Activated naive CD8-positive, alpha-beta T cell treated with anti-CD3 and anti-CD28 coated beads, Interleukin-2, amount 10 ng/mL, durations not matched to agents 7 days and 5 days (primary cell): ENCODE measurements around the gene EDARADD. TPM values are rescaled to one million over a fixed set of nuclear protein-coding genes. Genes with fewer than 3 reads are reported as not detected.
A peak's percentile ranks its signal among the peaks of the same experiment; 100 is the strongest.

Experiments
- ATAC-seq: fragments of 150-1000 bp; cut with Tn5 transposase; one replicate; pipeline ENCODE4 v1.10.0; 2021; ENCODE audit warnings: low read depth, moderate library complexity
- POLR2A ChIA-PET: fragments of 350-600 bp; sonication (Branson Sonifier 250); formaldehyde crosslinking; loops from one replicate; lab custom pipeline; 2021; ENCODE audit warnings: antibody characterized with exemption; lab: Charles Lee
- DNase-seq: peaks from one replicate; pipeline ENCODE4 v3.0.0; 2021
- H3K27ac Mint-ChIP-seq: one replicate; pipeline ENCODE4 v1.8.0; 2022; ENCODE audit warnings: mild to moderate bottlenecking, mixed read lengths
- H3K27me3 Mint-ChIP-seq: one replicate; pipeline ENCODE4 v1.8.0; 2022; ENCODE audit warnings: mild to moderate bottlenecking, moderate library complexity, mixed read lengths
- H3K36me3 Mint-ChIP-seq: one replicate; pipeline ENCODE4 v1.8.0; 2021; ENCODE audit warnings: mild to moderate bottlenecking, mixed read lengths
- H3K4me1 Mint-ChIP-seq: one replicate; pipeline ENCODE4 v1.8.0; 2021; ENCODE audit warnings: mixed read lengths
- H3K4me3 Mint-ChIP-seq: one replicate; pipeline ENCODE4 v1.8.0; 2022; ENCODE audit warnings: mild to moderate bottlenecking, moderate library complexity, mixed read lengths
- H3K9me3 Mint-ChIP-seq: one replicate; pipeline ENCODE4 v1.8.0; 2021; ENCODE audit warnings: mixed read lengths
- total RNA-seq, 2 experiments: library from RNA; stranded (reverse); gene quantifications; one replicate each; pipeline ENCODE4 v1.2.3, GENCODE V29; 2021

Gene EDARADD
- total RNA-seq, 2 experiments from 2014 or later: 3.1 to 3.6 TPM

GRCh38 chr1:236370420-236370819, 23.7 kb upstream of the EDARADD start:
- no peaks in the 10 kb centered on the region for H3K9me3 Mint-ChIP-seq
- peaks cover 1% of the 10 kb centered on the region for H3K4me1 Mint-ChIP-seq
- no peak for DNase-seq
- POLR2A ChIA-PET: no interaction called here
- no peak overlapping the region for H3K4me3 Mint-ChIP-seq
- peaks cover 7% of the 10 kb centered on the region for H3K27me3 Mint-ChIP-seq
- no peak for ATAC-seq
- no peaks in the 10 kb centered on the region for H3K36me3 Mint-ChIP-seq
- no peak overlapping the region for H3K27ac Mint-ChIP-seq

- no peak for ATAC-seq
- peaks cover 7% of the 10 kb centered on the region for H3K27me3 Mint-ChIP-seq
- H3K9me3 Mint-ChIP-seq: no peaks in the 10 kb centered on the region
- POLR2A ChIA-PET: no interaction called here
- peaks cover 1% of the 10 kb centered on the region for H3K4me1 Mint-ChIP-seq
- DNase-seq: no peak
- H3K36me3 Mint-ChIP-seq: no peaks in the 10 kb centered on the region
- no peak overlapping the region for H3K27ac Mint-ChIP-seq
- no peak overlapping the region for H3K4me3 Mint-ChIP-seq
Measured at GRCh38 chr1:236371083-236371482, 23.0 kb upstream of the EDARADD start.

- H3K9me3 Mint-ChIP-seq: peaks cover 4% of the 10 kb centered on the region
- POLR2A ChIA-PET: no interaction called here
- no peak overlapping the region for H3K4me3 Mint-ChIP-seq
- ATAC-seq (no peak), DNase-seq (no peak)
- no peak overlapping the region for H3K27ac Mint-ChIP-seq
- H3K4me1 Mint-ChIP-seq: peaks cover 1% of the 10 kb centered on the region
- H3K36me3 Mint-ChIP-seq: peaks cover 3% of the 10 kb centered on the region
- H3K27me3 Mint-ChIP-seq: peaks cover 8% of the 10 kb centered on the region
Measured at GRCh38 chr1:236377832-236378535, 16.1 kb upstream of the EDARADD start.

- Mint-ChIP-seq H3K27ac (no peak overlapping the region), H3K9me3 (peaks cover 4% of the 10 kb centered on the region), H3K36me3 (peaks cover 3% of the 10 kb centered on the region), H3K4me3 (no peak overlapping the region), H3K4me1 (no peaks in the 10 kb centered on the region), H3K27me3 (peaks cover 4% of the 10 kb centered on the region)
- no peak for DNase-seq
- POLR2A ChIA-PET: no interaction called here
- ATAC-seq: no peak
Measured at GRCh38 chr1:236381565-236382158, 12.4 kb upstream of the EDARADD start.

- Mint-ChIP-seq H3K36me3 (no peaks in the 10 kb centered on the region), H3K27ac (no peak overlapping the region), H3K27me3 (peaks cover 33% of the 10 kb centered on the region), H3K9me3 (no peaks in the 10 kb centered on the region), H3K4me3 (no peak overlapping the region), H3K4me1 (no peaks in the 10 kb centered on the region)
- no peak for ATAC-seq
- DNase-seq: no peak
- POLR2A ChIA-PET: no interaction called here
Measured at GRCh38 chr1:236388332-236388731, 5.8 kb upstream of the EDARADD start.

GRCh38 chr1:236389253-236389652, 4.8 kb upstream of the EDARADD start:
- POLR2A ChIA-PET: no interaction called here

GRCh38 chr1:236391008-236391407, 3.1 kb upstream of the EDARADD start:
- H3K36me3 Mint-ChIP-seq: no peaks in the 10 kb centered on the region
- DNase-seq: no peak
- H3K27me3 Mint-ChIP-seq: peaks cover 50% of the 10 kb centered on the region
- H3K4me3 Mint-ChIP-seq: no peak overlapping the region
- no peaks in the 10 kb centered on the region for H3K9me3 Mint-ChIP-seq
- ATAC-seq: no peak
- H3K27ac Mint-ChIP-seq: no peak overlapping the region
- peaks cover 13% of the 10 kb centered on the region for H3K4me1 Mint-ChIP-seq
- POLR2A ChIA-PET: no interaction called here

More at GRCh38 chr1:236389253-236389652, 4.8 kb upstream of the EDARADD start:
- peaks cover 42% of the 10 kb centered on the region for H3K27me3 Mint-ChIP-seq
- no peaks in the 10 kb centered on the region for H3K9me3 Mint-ChIP-seq
- H3K4me3 Mint-ChIP-seq: no peak overlapping the region
- DNase-seq (no peak), ATAC-seq (no peak)
- H3K27ac Mint-ChIP-seq: no peak overlapping the region
- H3K36me3 Mint-ChIP-seq: no peaks in the 10 kb centered on the region
- peaks cover 6% of the 10 kb centered on the region for H3K4me1 Mint-ChIP-seq

GRCh38 chr1:236392182-236392581, 1.9 kb upstream of the EDARADD start:
- POLR2A ChIA-PET: no interaction called here
- H3K36me3 Mint-ChIP-seq: no peaks in the 10 kb centered on the region
- DNase-seq (no peak), ATAC-seq (no peak)
- no peaks in the 10 kb centered on the region for H3K9me3 Mint-ChIP-seq
- no peak overlapping the region for H3K4me3 Mint-ChIP-seq
- H3K27ac Mint-ChIP-seq: no peak overlapping the region
- H3K27me3 Mint-ChIP-seq: peaks cover 61% of the 10 kb centered on the region
- peaks cover 17% of the 10 kb centered on the region for H3K4me1 Mint-ChIP-seq

- peak overlapping the region; percentile 83 for H3K4me3 Mint-ChIP-seq
- ATAC-seq (no peak), DNase-seq (no peak)
- H3K9me3 Mint-ChIP-seq: no peaks in the 10 kb centered on the region
- peak overlapping the region; percentile 68 for H3K27ac Mint-ChIP-seq
- peaks cover 19% of the 10 kb centered on the region for H3K4me1 Mint-ChIP-seq
- no peaks in the 10 kb centered on the region for H3K36me3 Mint-ChIP-seq
- H3K27me3 Mint-ChIP-seq: peaks cover 57% of the 10 kb centered on the region
- POLR2A ChIA-PET: interaction anchor here (0.7 kb wide), 1 partner anchor 55 kb away, joined by 3 read pairs; no protein-coding TSS in a partner anchor
Measured at GRCh38 chr1:236394879-236395229, 768 bp downstream of the EDARADD start.

GRCh38 chr1:236395230-236395946, 1.3 kb downstream of the EDARADD start:
- DNase-seq (peak; percentile 66), ATAC-seq (peak; percentile 84)
- no peaks in the 10 kb centered on the region for H3K9me3 Mint-ChIP-seq
- peaks cover 56% of the 10 kb centered on the region for H3K27me3 Mint-ChIP-seq
- POLR2A ChIA-PET: interaction anchor here (0.7 kb wide), 1 partner anchor 54 kb away, joined by 3 read pairs; no protein-coding TSS in a partner anchor
- peak overlapping the region; percentile 95 for H3K4me3 Mint-ChIP-seq
- no peak overlapping the region for H3K27ac Mint-ChIP-seq
- H3K36me3 Mint-ChIP-seq: no peaks in the 10 kb centered on the region
- H3K4me1 Mint-ChIP-seq: peaks cover 19% of the 10 kb centered on the region

- Mint-ChIP-seq H3K36me3 (no peaks in the 10 kb centered on the region), H3K9me3 (no peaks in the 10 kb centered on the region), H3K27me3 (peaks cover 56% of the 10 kb centered on the region), H3K4me3 (peak overlapping the region; percentile 95), H3K4me1 (peaks cover 19% of the 10 kb centered on the region), H3K27ac (no peak overlapping the region)
- no peak for DNase-seq
- ATAC-seq: no peak
- POLR2A ChIA-PET: no interaction called here
Measured at GRCh38 chr1:236395947-236396664, 2.0 kb downstream of the EDARADD start.

GRCh38 chr1:236396665-236397043, 2.6 kb downstream of the EDARADD start:
- peaks cover 19% of the 10 kb centered on the region for H3K4me1 Mint-ChIP-seq
- no peak overlapping the region for H3K27ac Mint-ChIP-seq
- DNase-seq: no peak
- no peak overlapping the region for H3K4me3 Mint-ChIP-seq
- no peak for ATAC-seq
- H3K36me3 Mint-ChIP-seq: no peaks in the 10 kb centered on the region
- POLR2A ChIA-PET: no interaction called here
- no peaks in the 10 kb centered on the region for H3K9me3 Mint-ChIP-seq
- H3K27me3 Mint-ChIP-seq: peaks cover 52% of the 10 kb centered on the region

GRCh38 chr1:236397173-236397759, 3.2 kb downstream of the EDARADD start:
- Mint-ChIP-seq H3K27ac (no peak overlapping the region), H3K36me3 (no peaks in the 10 kb centered on the region), H3K4me3 (no peak overlapping the region), H3K9me3 (no peaks in the 10 kb centered on the region), H3K4me1 (peaks cover 19% of the 10 kb centered on the region), H3K27me3 (peaks cover 46% of the 10 kb centered on the region)
- ATAC-seq (no peak), DNase-seq (no peak)
- POLR2A ChIA-PET: no interaction called here
